OCI-LY3 (cell line): Measurements from ENCODE around the gene PILRB.

ENCODE experiments used
- H2AFZ ChIP-seq: fragments of 200-600, 300-600 bp; shearing (Covaris generic); 2 replicates; pipeline ENCODE4 v1.6.0; 2014; ENCODE audit warnings: antibody characterized with exemption, low read depth, low read length
- H3K27ac ChIP-seq: fragments of 200-600, 300-600 bp; sonication (generic); 2 replicates; pipeline ENCODE4 v1.5.1; 2014; ENCODE audit warnings: mild to moderate bottlenecking, low read length, moderate library complexity, mixed read lengths
- H3K27me3 ChIP-seq: fragments of 200-600, 300-600 bp; sonication (generic); 2 replicates; pipeline ENCODE4 v1.6.1; 2014; ENCODE audit warnings: low read depth, low read length, mixed read lengths
- H3K36me3 ChIP-seq: fragments of 200-600, 300-600 bp; sonication (generic); replicated peaks from 2 replicates; pipeline ENCODE3; 2014; ENCODE audit warnings: low read depth, low read length, mixed read lengths
- H3K4me1 ChIP-seq: fragments of 300-600, 200-600 bp; sonication (generic); 2 replicates; pipeline ENCODE4 v1.6.1; 2014; ENCODE audit warnings: low read length, mixed read lengths
- H3K4me2 ChIP-seq: fragments of 200-600, 300-600 bp; sonication (generic); 2 replicates; pipeline ENCODE4 v1.6.1; 2014; ENCODE audit warnings: low read length, mixed read lengths
- H3K4me3 ChIP-seq: fragments of 300-600, 200-600 bp; sonication (generic); 2 replicates; pipeline ENCODE4 v1.5.1; 2014; ENCODE audit warnings: antibody characterized with exemption, mild to moderate bottlenecking, low read length, moderate library complexity
- H3K79me2 ChIP-seq: fragments of 300-600, 200-600 bp; shearing (Covaris generic); 2 replicates; pipeline ENCODE4 v1.6.1; 2014; ENCODE audit warnings: mild to moderate bottlenecking, low read length, mixed read lengths
- H3K9ac ChIP-seq: fragments of 300-600, 200-600 bp; shearing (Covaris generic); 2 replicates; pipeline ENCODE4 v1.6.0; 2014; ENCODE audit warnings: mild to moderate bottlenecking, low read length, moderate library complexity
- H3K9me3 ChIP-seq: fragments of 200-600, 300-600 bp; shearing (Covaris generic); 2 replicates; pipeline ENCODE4 v1.6.1; 2014; ENCODE audit warnings: low read length, mixed read lengths; ENCODE audit not compliant: insufficient read depth
- H4K20me1 ChIP-seq: fragments of 200-600, 300-600 bp; sonication (generic); 2 replicates; pipeline ENCODE4 v1.6.1; 2016; ENCODE audit warnings: low read length, mixed read lengths; ENCODE audit not compliant: insufficient read depth
- EZH2phosphoT487 ChIP-seq: fragments of 200-600 bp; shearing (Covaris generic); IDR thresholded peaks from 2 replicates; pipeline ENCODE4 v1.6.1; 2018; ENCODE audit warnings: antibody characterized with exemption, mixed run types, low read depth
- TF ChIP-seq, protein P1 (sequence below): fragments of 200-600, 300-600 bp; sonication (generic); IDR thresholded peaks from 2 replicates; pipeline ENCODE4 v1.5.1; 2014; ENCODE audit warnings: antibody characterized with exemption, low read length, low read depth

PILRB gene

DNA sequence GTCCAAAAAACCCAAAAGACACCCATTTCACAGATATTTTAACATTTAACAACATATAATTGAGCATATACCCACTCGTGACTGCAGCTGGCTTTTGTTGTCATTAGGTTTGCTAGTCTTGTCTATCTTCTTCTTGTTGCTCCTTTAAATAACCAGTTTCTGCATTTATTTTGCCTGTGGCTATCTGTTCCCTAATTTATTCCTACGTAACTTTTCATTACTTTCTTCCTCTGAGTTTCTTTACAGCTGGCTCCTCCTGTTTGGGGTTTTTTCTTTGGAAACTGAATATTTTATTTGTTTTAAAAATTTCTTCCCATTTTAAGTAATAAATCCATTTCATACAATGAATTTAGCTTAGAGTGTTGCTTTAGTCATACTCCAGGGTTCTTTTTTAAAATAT, 29.8 kb downstream of the PILRB start:
- Histone ChIP-seq H3K27ac (no peak overlapping the region), H3K27me3 (peaks cover 39% of the 10 kb centered on the region), H3K4me3 (no peak overlapping the region), H4K20me1 (no peaks in the 10 kb centered on the region), H2AFZ (no peak overlapping the region), H3K36me3 (no peaks in the 10 kb centered on the region), H3K4me2 (no peak overlapping the region), H3K4me1 (peaks cover 22% of the 10 kb centered on the region), H3K9me3 (no peaks in the 10 kb centered on the region), H3K9ac (no peak overlapping the region), H3K79me2 (no peaks in the 10 kb centered on the region)
- TF ChIP-seq EZH2phosphoT487 = no peak
- TF ChIP-seq, protein P1, sequence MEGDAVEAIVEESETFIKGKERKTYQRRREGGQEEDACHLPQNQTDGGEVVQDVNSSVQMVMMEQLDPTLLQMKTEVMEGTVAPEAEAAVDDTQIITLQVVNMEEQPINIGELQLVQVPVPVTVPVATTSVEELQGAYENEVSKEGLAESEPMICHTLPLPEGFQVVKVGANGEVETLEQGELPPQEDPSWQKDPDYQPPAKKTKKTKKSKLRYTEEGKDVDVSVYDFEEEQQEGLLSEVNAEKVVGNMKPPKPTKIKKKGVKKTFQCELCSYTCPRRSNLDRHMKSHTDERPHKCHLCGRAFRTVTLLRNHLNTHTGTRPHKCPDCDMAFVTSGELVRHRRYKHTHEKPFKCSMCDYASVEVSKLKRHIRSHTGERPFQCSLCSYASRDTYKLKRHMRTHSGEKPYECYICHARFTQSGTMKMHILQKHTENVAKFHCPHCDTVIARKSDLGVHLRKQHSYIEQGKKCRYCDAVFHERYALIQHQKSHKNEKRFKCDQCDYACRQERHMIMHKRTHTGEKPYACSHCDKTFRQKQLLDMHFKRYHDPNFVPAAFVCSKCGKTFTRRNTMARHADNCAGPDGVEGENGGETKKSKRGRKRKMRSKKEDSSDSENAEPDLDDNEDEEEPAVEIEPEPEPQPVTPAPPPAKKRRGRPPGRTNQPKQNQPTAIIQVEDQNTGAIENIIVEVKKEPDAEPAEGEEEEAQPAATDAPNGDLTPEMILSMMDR = no peak

DNA sequence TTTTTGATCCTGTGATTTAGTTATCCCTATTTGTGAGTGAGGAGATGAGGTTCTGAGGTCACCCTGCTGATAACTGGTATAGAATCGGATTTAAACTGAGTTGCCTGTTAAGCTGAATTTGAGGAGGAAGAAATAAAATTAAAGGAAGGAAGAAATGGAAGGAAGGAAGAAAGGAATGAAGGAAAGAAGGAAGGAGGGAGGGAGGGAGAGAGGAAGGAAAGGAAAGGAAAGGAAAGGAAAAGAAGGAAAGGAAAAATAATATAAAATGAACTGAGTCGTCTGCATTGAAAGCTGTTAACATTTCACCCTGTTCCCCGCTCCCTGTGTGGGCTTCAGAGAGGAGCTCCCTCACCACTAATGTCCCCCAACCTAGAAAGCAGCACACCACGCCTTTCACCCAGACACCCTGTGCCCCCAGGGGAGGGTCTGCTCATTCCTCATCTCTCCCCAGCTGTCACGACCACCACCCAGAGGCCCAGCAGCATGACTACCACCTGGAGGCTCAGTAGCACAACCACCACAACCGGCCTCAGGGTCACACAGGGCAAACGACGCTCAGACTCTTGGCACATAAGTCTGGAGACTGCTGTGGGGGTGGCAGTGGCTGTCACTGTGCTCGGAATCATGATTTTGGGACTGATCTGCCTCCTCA, 31.6 kb downstream of the PILRB start:
- Histone ChIP-seq H3K27me3 (peaks cover 48% of the 10 kb centered on the region), H3K4me3 (no peak overlapping the region), H3K9ac (no peak overlapping the region), H2AFZ (no peak overlapping the region), H3K9me3 (0 out of 2 replicates have a peak, but pooled peaks cover 3% of the 10 kb centered on the region), H3K79me2 (no peaks in the 10 kb centered on the region), H3K4me2 (no peak overlapping the region), H3K4me1 (peaks cover 33% of the 10 kb centered on the region), H3K36me3 (no peaks in the 10 kb centered on the region), H4K20me1 (no peaks in the 10 kb centered on the region), H3K27ac (no peak overlapping the region)
- TF ChIP-seq, protein P1 = no peak
- TF ChIP-seq EZH2phosphoT487 = no peak

DNA sequence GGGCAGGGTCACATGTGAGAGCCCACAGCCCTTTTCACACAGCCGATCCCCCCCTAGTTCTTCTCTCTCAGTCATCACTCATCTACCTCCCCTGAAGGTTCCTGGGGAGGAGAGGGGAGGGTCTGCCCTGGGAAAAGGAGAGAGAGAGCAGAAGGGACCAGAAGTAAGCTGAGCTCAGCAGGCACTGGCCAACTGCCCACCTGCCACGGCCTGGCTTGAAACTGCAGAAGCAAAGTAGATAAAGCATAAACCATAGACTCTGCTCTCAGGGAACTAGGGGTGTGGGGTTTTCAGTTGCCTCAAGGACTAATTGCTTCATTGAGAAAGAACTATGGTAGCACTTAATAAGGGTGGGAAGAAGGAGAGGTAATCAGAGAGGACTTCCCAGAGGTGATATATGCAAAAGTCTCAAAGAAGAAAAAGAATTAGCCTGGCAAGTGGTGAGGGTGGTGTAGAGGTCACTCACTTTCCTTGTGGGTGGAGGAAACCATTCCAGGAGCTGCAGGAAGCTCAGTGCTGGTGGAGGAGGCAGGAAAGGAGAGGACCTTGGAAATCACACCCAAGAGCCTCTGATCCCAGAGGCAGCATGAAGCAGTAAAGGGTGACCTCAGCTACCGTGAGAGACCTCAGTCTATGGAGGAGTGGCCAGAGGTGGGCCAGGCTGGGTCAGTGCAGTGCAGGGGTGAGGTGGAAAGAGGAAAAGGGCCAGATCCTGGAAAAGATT, 32.5 kb downstream of the PILRB start:
- no peak overlapping the region for H3K27ac ChIP-seq
- no peaks in the 10 kb centered on the region for H3K79me2 ChIP-seq
- no peak overlapping the region for H2AFZ ChIP-seq

More for the DNA sequence above, 32.5 kb downstream of the PILRB start:
- Histone ChIP-seq H3K9me3 (0 out of 2 replicates have a peak, but pooled peaks cover 3% of the 10 kb centered on the region), H3K36me3 (no peaks in the 10 kb centered on the region), H3K4me1 (peaks cover 33% of the 10 kb centered on the region), H4K20me1 (no peaks in the 10 kb centered on the region), H3K4me3 (no peak overlapping the region), H3K9ac (no peak overlapping the region), H3K27me3 (peaks cover 52% of the 10 kb centered on the region), H3K4me2 (no peak overlapping the region)
- no peak for TF ChIP-seq EZH2phosphoT487
- TF ChIP-seq, protein P1 = no peak
